Measurements from ENCODE around the gene ADK.
"Not testable (repeated sequence)": the region's sequence is repeated elsewhere in the genome, so short reads cannot be mapped to it uniquely, and the experiment has no call there.

ADK gene

GRCh38 chr10:74433595-74433956 is 282.6 kb downstream of the ADK start:
- no peak for DNase-seq

GRCh38 chr10:74433993-74434392 is 283.0 kb downstream of the ADK start:
- DNase-seq = peak; percentile 36

GRCh38 chr10:74434547-74434946 is 283.5 kb downstream of the ADK start:
- no peak for DNase-seq

- no peak for DNase-seq
Measured at GRCh38 chr10:74436523-74437170, 285.6 kb downstream of the ADK start.

- DNase-seq = peak; percentile 77
Measured at GRCh38 chr10:74437822-74438221, 286.8 kb downstream of the ADK start.

GRCh38 chr10:74439213-74439612 is 288.2 kb downstream of the ADK start:
- DNase-seq = no peak

- no peak for DNase-seq
Measured at GRCh38 chr10:74445493-74445892, 294.5 kb downstream of the ADK start.

GRCh38 chr10:74450602-74451001 is 299.6 kb downstream of the ADK start:
- no peak for DNase-seq

GRCh38 chr10:74451127-74451829 is 300.3 kb downstream of the ADK start:
- DNase-seq = no peak

- DNase-seq = no peak
Measured at GRCh38 chr10:74453169-74453568, 302.1 kb downstream of the ADK start.

GRCh38 chr10:74457478-74457877 is 306.5 kb downstream of the ADK start:
- not testable (repeated sequence) for DNase-seq

- DNase-seq = peak; percentile 5
Measured at GRCh38 chr10:74460812-74461211, 309.8 kb downstream of the ADK start.

GRCh38 chr10:74474022-74474713 is 323.1 kb downstream of the ADK start:
- DNase-seq = no peak

GRCh38 chr10:74476162-74476706 is 325.2 kb downstream of the ADK start:
- not testable (repeated sequence) for DNase-seq

- no peak for DNase-seq
Measured at GRCh38 chr10:74480778-74481177, 329.8 kb downstream of the ADK start.

- DNase-seq = no peak
Measured at GRCh38 chr10:74483356-74483755, 332.3 kb downstream of the ADK start.

- DNase-seq = no peak
Measured at GRCh38 chr10:74485283-74485682, 334.3 kb downstream of the ADK start.

GRCh38 chr10:74486659-74487058 is 335.6 kb downstream of the ADK start:
- no peak for DNase-seq

- no peak for DNase-seq
Measured at GRCh38 chr10:74488907-74489306, 337.9 kb downstream of the ADK start.

GRCh38 chr10:74490551-74490950 is 339.5 kb downstream of the ADK start:
- no peak for DNase-seq

GRCh38 chr10:74491014-74491413 is 340.0 kb downstream of the ADK start:
- DNase-seq = no peak

GRCh38 chr10:74496276-74496675 is 345.3 kb downstream of the ADK start:
- not testable (repeated sequence) for DNase-seq

- not testable (repeated sequence) for DNase-seq
Measured at GRCh38 chr10:74498664-74499063, 347.6 kb downstream of the ADK start.

Measured in fibroblast of skin of right quadriceps (primary cell).